HEK293 (cell line): ENCODE measurements around the gene ZNF768.
A peak's percentile ranks its signal among the peaks of the same experiment; 100 is the strongest.

Source experiments
- CTCF ChIA-PET: fragments of 350-600 bp; formaldehyde crosslinking; extraction: SDS; loops from one replicate; lab custom pipeline; 2021; ENCODE audit warnings: antibody characterized with exemption; lab: Yijun Ruan, JAX
- POLR2A ChIA-PET: fragments of 300-600 bp; formaldehyde crosslinking; extraction: SDS; loops from one replicate; lab custom pipeline; 2020; ENCODE audit warnings: antibody characterized with exemption, inconsistent platforms; lab: Yijun Ruan, JAX
- H3K27ac ChIP-seq: fragments of 200-500 bp; sonication (Bioruptor generic); 2 replicates; pipeline ENCODE4 v1.5.1; 2014; ENCODE audit warnings: low read depth, low read length, control low read depth, inconsistent platforms; ENCODE audit errors: extremely low read depth
- H3K36me3 ChIP-seq, 2 experiments: fragments of 200-500 bp in 1 of 2; sonication (Bioruptor generic) in 1 of 2; 1 replicate in 1 of 2; 2 replicates in 1 of 2; pipeline ENCODE4 v1.5.1; 2014 to 2017; ENCODE audit warnings: inconsistent platforms in 2 of 2, low read length in 2 of 2; ENCODE audit not compliant: control insufficient read depth in 2 of 2, insufficient read depth in 1 of 2
- H3K4me1 ChIP-seq: fragments of 200-500 bp; sonication (Bioruptor generic); 2 replicates; pipeline ENCODE4 v1.5.1; 2014; ENCODE audit warnings: mild to moderate bottlenecking, low read length, inconsistent platforms; ENCODE audit not compliant: control insufficient read depth, insufficient read depth
- H3K4me3 ChIP-seq: 2 replicates; pipeline ENCODE4 v1.5.1; 2011; ENCODE audit warnings: low read depth, mild to moderate bottlenecking, control low read depth, low read length, moderate library complexity
- H3K9me3 ChIP-seq: fragments of 200-500 bp; sonication (Bioruptor generic); 2 replicates; pipeline ENCODE4 v1.5.1; 2014; ENCODE audit warnings: low read depth, low read length, inconsistent platforms; ENCODE audit not compliant: control insufficient read depth, insufficient read depth
- HIC1 ChIP-seq: fragments of 450-650 bp; formaldehyde crosslinking; IDR thresholded peaks from 2 replicates; pipeline ENCODE4 v1.5.1; 2016; ENCODE audit warnings: missing biosample characterization, missing genetic modification characterization
- KLF17 ChIP-seq: fragments of 450-650 bp; formaldehyde crosslinking; IDR thresholded peaks from 2 replicates; pipeline ENCODE4 v1.5.1; 2016; ENCODE audit warnings: missing biosample characterization, missing genetic modification characterization
- MEIS1 ChIP-seq: sonication (generic); formaldehyde crosslinking; IDR thresholded peaks from 2 replicates; pipeline ENCODE4 v1.8.1; 2022; ENCODE audit warnings: missing genetic modification reagents, mild to moderate bottlenecking, borderline replicate concordance
- PRDM10 ChIP-seq: fragments of 450-650 bp; formaldehyde crosslinking; IDR thresholded peaks from 2 replicates; pipeline ENCODE4 v1.5.1; 2016; ENCODE audit warnings: missing biosample characterization, missing genetic modification characterization
- REST ChIP-seq: fragments of 450-650 bp; formaldehyde crosslinking; IDR thresholded peaks from 2 replicates; pipeline ENCODE4 v1.5.1; 2016; ENCODE audit warnings: missing biosample characterization, missing genetic modification characterization
- ZBTB10 ChIP-seq: fragments of 450-650 bp; formaldehyde crosslinking; IDR thresholded peaks from 2 replicates; pipeline ENCODE4 v1.5.1; 2016; ENCODE audit warnings: missing biosample characterization, missing genetic modification characterization
- ZBTB6 ChIP-seq: fragments of 450-650 bp; formaldehyde crosslinking; IDR thresholded peaks from 2 replicates; pipeline ENCODE4 v1.5.1; 2017; ENCODE audit warnings: missing biosample characterization, missing genetic modification characterization
- ZIC2 ChIP-seq: fragments of 450-650 bp; formaldehyde crosslinking; IDR thresholded peaks from 2 replicates; pipeline ENCODE4 v1.5.1; 2016; ENCODE audit warnings: missing biosample characterization, missing genetic modification characterization
- ZNF114 ChIP-seq: fragments of 450-650 bp; formaldehyde crosslinking; IDR thresholded peaks from 2 replicates; pipeline ENCODE4 v1.5.0; 2017; ENCODE audit warnings: missing biosample characterization, missing genetic modification characterization
- ZNF175 ChIP-seq: fragments of 450-650 bp; formaldehyde crosslinking; IDR thresholded peaks from 2 replicates; pipeline ENCODE4 v1.5.1; 2016; ENCODE audit warnings: missing biosample characterization, missing genetic modification characterization
- ZNF341 ChIP-seq: fragments of 450-650 bp; formaldehyde crosslinking; IDR thresholded peaks from 2 replicates; pipeline ENCODE4; 2016; ENCODE audit warnings: low read depth, missing biosample characterization, missing genetic modification characterization
- ZNF426 ChIP-seq: fragments of 450-650 bp; formaldehyde crosslinking; IDR thresholded peaks from 2 replicates; pipeline ENCODE4 v1.5.1; 2017; ENCODE audit warnings: missing biosample characterization, missing genetic modification characterization, mild to moderate bottlenecking, inconsistent platforms, moderate library complexity
- ZNF488 ChIP-seq: fragments of 450-650 bp; formaldehyde crosslinking; IDR thresholded peaks from 2 replicates; pipeline ENCODE4 v1.5.1; 2016; ENCODE audit warnings: missing biosample characterization, missing genetic modification characterization
- ZNF621 ChIP-seq: fragments of 450-650 bp; formaldehyde crosslinking; IDR thresholded peaks from 2 replicates; pipeline ENCODE4 v1.5.1; 2017; ENCODE audit warnings: missing biosample characterization, missing genetic modification characterization
- ZNF624 ChIP-seq: fragments of 450-650 bp; formaldehyde crosslinking; IDR thresholded peaks from 2 replicates; pipeline ENCODE4 v1.5.1; 2017; ENCODE audit warnings: missing biosample characterization, missing genetic modification characterization
- ZXDB ChIP-seq: fragments of 450-650 bp; formaldehyde crosslinking; IDR thresholded peaks from 2 replicates; pipeline ENCODE4 v1.5.1; 2016; ENCODE audit warnings: missing biosample characterization, missing genetic modification characterization

The ZNF768 gene

GRCh38 chr16:30488764-30489605 is 37.4 kb downstream of the ZNF768 start:
- ChIA-PET POLR2A (interaction anchor here (0.6 kb wide), 1 partner anchor 405 kb away, joined by 7 read pairs; no protein-coding TSS in a partner anchor), CTCF (interaction anchor here (1.6 to 2.6 kb wide), 2 partner anchors 39 to 59 kb away, joined by 6 to 7 read pairs; partner anchors contain the start of gene DCTPP1)
- H3K36me3 ChIP-seq: no peaks in the 10 kb centered on the region
- no peak overlapping the region for H3K27ac ChIP-seq
- no peaks in the 10 kb centered on the region for H3K4me1 ChIP-seq
- no peaks in the 10 kb centered on the region for H3K9me3 ChIP-seq
- TF ChIP-seq REST (peak; percentile 72), ZIC2 (peak; percentile 59), PRDM10 (peak; percentile 39; the same call in 1 of the 2 replicates), ZNF341 (tag by site-specific recombination) (no peak)
- TF ChIP-seq, all 188 proteins: peak for 3
- H3K4me3 ChIP-seq: no peak overlapping the region

GRCh38 chr16:30485818-30486436 is 40.4 kb downstream of the ZNF768 start:
- ChIA-PET CTCF (interaction anchor here (1.0 to 1.1 kb wide), 2 partner anchors 9 to 37 kb away, joined by 3 to 5 read pairs; no protein-coding TSS in a partner anchor), POLR2A (no interaction called here)
- no peak overlapping the region for H3K4me3 ChIP-seq
- H3K4me1 ChIP-seq: no peaks in the 10 kb centered on the region
- no peak overlapping the region for H3K27ac ChIP-seq
- H3K9me3 ChIP-seq: no peaks in the 10 kb centered on the region
- no peaks in the 10 kb centered on the region for H3K36me3 ChIP-seq
- TF ChIP-seq ZNF488 (tag by site-specific recombination) (no peak), ZNF175 (tag by site-specific recombination) (no peak), HIC1 (tag by site-specific recombination) (no peak), ZBTB10 (tag by site-specific recombination) (no peak), ZXDB (tag by site-specific recombination) (no peak), ZNF621 (tag by site-specific recombination) (no peak), KLF17 (tag by site-specific recombination) (no peak), ZNF624 (tag by site-specific recombination) (no peak), ZBTB6 (tag by site-specific recombination) (no peak), ZNF114 (tag by site-specific recombination) (no peak), MEIS1 (CRISPR knock-in tag) (no peak), ZNF426 (tag by site-specific recombination) (no peak)
